HEK293T (cell line): ENCODE results near the gene SLC30A7.

Source experiments
- CTCF ChIA-PET: fragments of 350-600 bp; formaldehyde crosslinking; extraction: SDS; loops from one replicate; lab custom pipeline; 2021; ENCODE audit warnings: antibody characterized with exemption, inconsistent platforms; lab: Yijun Ruan, JAX
- POLR2A ChIA-PET: fragments of 350-600 bp; formaldehyde crosslinking; extraction: SDS; loops from one replicate; lab custom pipeline; 2020; ENCODE audit warnings: antibody characterized with exemption, inconsistent platforms; lab: Yijun Ruan, JAX
- DNase-seq: peaks from one replicate; pipeline ENCODE4 v3.0.0; 2012; ENCODE audit warnings: mixed read lengths; ENCODE audit errors: extremely low spot score
- ARNT ChIP-seq: fragments of 450-650 bp; IDR thresholded peaks from 2 replicates; pipeline ENCODE4 v1.6.1; 2017; ENCODE audit warnings: mild to moderate bottlenecking
- BHLHE40 ChIP-seq: fragments of 450-650 bp; IDR thresholded peaks from 2 replicates; pipeline ENCODE4 v1.6.1; 2016; ENCODE audit warnings: mild to moderate bottlenecking, moderate library complexity, borderline replicate concordance
- CTBP1 ChIP-seq: fragments of 450-650 bp; IDR thresholded peaks from 2 replicates; pipeline ENCODE4 v1.6.1; 2016; ENCODE audit warnings: borderline replicate concordance
- ELF4 ChIP-seq: fragments of 450-650 bp; IDR thresholded peaks from 2 replicates; pipeline ENCODE4 v1.6.1; 2017; ENCODE audit warnings: antibody characterized with exemption
- FOXA1 ChIP-seq: fragments of 450-650 bp; IDR thresholded peaks from 2 replicates; pipeline ENCODE4 v1.6.1; 2016; ENCODE audit warnings: mild to moderate bottlenecking
- FOXK2 ChIP-seq: fragments of 450-650 bp; IDR thresholded peaks from 2 replicates; pipeline ENCODE4 v1.6.1; 2016; ENCODE audit warnings: mild to moderate bottlenecking
- FOXM1 ChIP-seq: fragments of 450-650 bp; IDR thresholded peaks from 2 replicates; pipeline ENCODE4 v1.6.1; 2017; ENCODE audit warnings: mild to moderate bottlenecking, borderline replicate concordance
- HDGF ChIP-seq: fragments of 450-650 bp; IDR thresholded peaks from 2 replicates; pipeline ENCODE4 v1.6.1; 2017; ENCODE audit warnings: antibody characterized with exemption, borderline replicate concordance
- L3MBTL2 ChIP-seq: fragments of 450-650 bp; conservative IDR thresholded peaks from 2 replicates; pipeline ENCODE4 v1.6.1; 2016; ENCODE audit warnings: mild to moderate bottlenecking
- LEF1 ChIP-seq: fragments of 450-650 bp; IDR thresholded peaks from 2 replicates; pipeline ENCODE4 v1.6.1; 2017; ENCODE audit warnings: mild to moderate bottlenecking, borderline replicate concordance
- NFRKB ChIP-seq: fragments of 450-650 bp; IDR thresholded peaks from 2 replicates; pipeline ENCODE4 v1.6.1; 2016; ENCODE audit warnings: mild to moderate bottlenecking, moderate library complexity
- SP1 ChIP-seq: fragments of 450-650 bp; IDR thresholded peaks from 2 replicates; pipeline ENCODE4 v1.6.1; 2017
- SUZ12 ChIP-seq: fragments of 450-650 bp; IDR thresholded peaks from 2 replicates; pipeline ENCODE4 v1.6.1; 2016; ENCODE audit warnings: mild to moderate bottlenecking
- TARDBP ChIP-seq: fragments of 450-650 bp; IDR thresholded peaks from 2 replicates; pipeline ENCODE4 v1.6.1; 2016
- ZNF384 ChIP-seq: fragments of 450-650 bp; IDR thresholded peaks from 2 replicates; pipeline ENCODE4 v1.6.1; 2016
- TF ChIP-seq, protein P1 (sequence below): fragments of 450-650 bp; IDR thresholded peaks from 2 replicates; pipeline ENCODE4 v1.6.1; 2016

Gene SLC30A7

DNA sequence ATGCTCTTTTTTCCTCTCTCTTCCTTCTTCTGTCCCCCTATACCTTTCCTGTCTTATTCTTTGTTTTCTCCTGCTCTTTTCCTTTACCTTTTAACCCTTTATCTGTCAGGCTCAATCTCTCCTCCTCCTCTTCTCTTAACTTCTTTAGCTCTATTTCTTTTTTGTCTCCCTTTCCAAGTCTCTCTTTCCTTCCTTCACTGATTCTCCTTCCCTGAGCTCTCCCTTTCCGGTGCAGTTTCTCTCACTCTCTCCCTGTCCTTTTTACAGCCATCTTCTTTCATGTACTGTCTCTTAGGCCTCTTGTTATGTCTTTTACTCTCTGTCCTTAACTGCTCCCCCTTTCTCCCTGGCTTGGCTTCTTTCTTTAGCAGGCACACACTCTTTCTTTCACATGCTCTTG lies 12.0 kb downstream of the SLC30A7 start:
- no peak for DNase-seq
- TF ChIP-seq TARDBP, result no peak
- TF ChIP-seq FOXM1, result no peak
- ChIA-PET POLR2A (interaction anchor here (1.5 to 1.7 kb wide), 2 partner anchors 13 kb away, joined by 5 to 7 read pairs; partner anchors contain the start of gene EXTL2), CTCF (no interaction called here)

- DNase-seq, result no peak
- TF ChIP-seq NFRKB (no peak), ZNF384 (no peak), FOXM1 (no peak), SP1 (no peak), CTBP1 (no peak), FOXA1 (no peak), SUZ12 (no peak), TARDBP (no peak), FOXK2 (no peak), HDGF (no peak), ARNT (no peak), LEF1 (no peak)
- TF ChIP-seq, protein P1, sequence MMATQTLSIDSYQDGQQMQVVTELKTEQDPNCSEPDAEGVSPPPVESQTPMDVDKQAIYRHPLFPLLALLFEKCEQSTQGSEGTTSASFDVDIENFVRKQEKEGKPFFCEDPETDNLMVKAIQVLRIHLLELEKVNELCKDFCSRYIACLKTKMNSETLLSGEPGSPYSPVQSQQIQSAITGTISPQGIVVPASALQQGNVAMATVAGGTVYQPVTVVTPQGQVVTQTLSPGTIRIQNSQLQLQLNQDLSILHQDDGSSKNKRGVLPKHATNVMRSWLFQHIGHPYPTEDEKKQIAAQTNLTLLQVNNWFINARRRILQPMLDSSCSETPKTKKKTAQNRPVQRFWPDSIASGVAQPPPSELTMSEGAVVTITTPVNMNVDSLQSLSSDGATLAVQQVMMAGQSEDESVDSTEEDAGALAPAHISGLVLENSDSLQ, result no peak
- ChIA-PET CTCF (no interaction called here), POLR2A (interaction anchor here (1.7 kb wide), 1 partner anchor 14 kb away, joined by 7 read pairs; the partner anchor contains the start of gene EXTL2)
These were observed 13.1 kb downstream of the SLC30A7 start for GRCh38 chr1:100909018-100909417.

DNA sequence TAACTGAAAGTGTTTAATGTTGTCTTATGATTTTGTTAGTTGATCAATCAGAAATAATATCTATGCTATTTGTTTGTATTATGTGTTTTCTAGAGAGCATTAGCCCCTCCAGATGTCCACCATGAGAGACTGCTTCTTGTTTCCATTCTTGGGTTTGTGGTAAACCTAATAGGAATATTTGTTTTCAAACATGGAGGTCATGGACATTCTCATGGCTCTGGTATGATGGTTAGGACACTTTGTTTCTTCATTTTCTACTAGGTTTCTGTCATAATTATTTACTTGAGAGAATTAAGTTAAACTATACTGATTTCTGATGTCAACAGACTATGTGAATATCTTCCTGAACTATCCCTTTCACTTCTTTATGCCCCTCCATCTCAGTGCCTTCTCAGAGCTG lies 16.1 kb downstream of the SLC30A7 start:
- ChIA-PET CTCF (no interaction called here), POLR2A (no interaction called here)
- no peak for DNase-seq
- no peak for TF ChIP-seq SP1
- no peak for TF ChIP-seq SUZ12
- TF ChIP-seq HDGF, result no peak
- TF ChIP-seq TARDBP, result no peak
- no peak for TF ChIP-seq CTBP1
- TF ChIP-seq L3MBTL2, result no peak
- TF ChIP-seq FOXA1, result no peak
- no peak for TF ChIP-seq ARNT
- TF ChIP-seq LEF1, result no peak
- no peak for TF ChIP-seq ELF4
- no peak for TF ChIP-seq FOXM1
- no peak for TF ChIP-seq BHLHE40

GRCh38 chr1:100921110-100921706 lies 25.3 kb downstream of the SLC30A7 start:
- POLR2A ChIA-PET, result no interaction called here
- CTCF ChIA-PET, result interaction anchor here (0.6 to 1.3 kb wide), 2 partner anchors 331 to 367 kb away, joined by 3 to 5 read pairs; no protein-coding TSS in a partner anchor
- TF ChIP-seq NFRKB (no peak), ARNT (no peak), SP1 (no peak), SUZ12 (no peak), LEF1 (no peak), ZNF384 (no peak), HDGF (no peak), FOXK2 (no peak), L3MBTL2 (no peak), FOXM1 (no peak), CTBP1 (no peak), FOXA1 (no peak), BHLHE40 (no peak), ELF4 (no peak), TARDBP (no peak)
- TF ChIP-seq, protein P1, result no peak
- peak; percentile 33 for DNase-seq

DNA sequence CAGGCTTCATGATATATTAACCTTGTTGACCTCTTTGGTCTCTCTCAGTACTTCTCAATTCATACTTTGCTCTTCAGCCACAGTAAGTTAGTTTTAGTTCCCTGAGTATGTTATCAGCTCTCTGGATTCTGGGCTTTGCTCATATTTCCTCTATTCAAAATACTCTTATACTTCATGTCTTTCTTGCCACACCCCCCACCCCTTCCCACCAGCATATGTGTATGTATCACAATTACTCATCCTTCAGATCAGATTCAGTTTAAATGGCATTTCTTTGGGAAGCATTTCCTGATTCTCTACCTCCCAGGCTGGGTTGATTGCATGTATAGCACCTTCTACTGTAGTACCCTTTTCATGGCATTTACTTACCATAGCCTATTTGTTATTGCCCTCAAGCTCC lies 28.3 kb downstream of the SLC30A7 start:
- DNase-seq, result no peak
- POLR2A ChIA-PET, result no interaction called here
- no peak for TF ChIP-seq FOXK2
- no peak for TF ChIP-seq FOXA1
- TF ChIP-seq L3MBTL2, result no peak
- TF ChIP-seq NFRKB, result no peak
- TF ChIP-seq SP1, result no peak
- TF ChIP-seq ARNT, result no peak
- CTCF ChIA-PET, result no interaction called here

GRCh38 chr1:100924991-100925390 lies 29.1 kb downstream of the SLC30A7 start:
- TF ChIP-seq L3MBTL2 (no peak), FOXM1 (no peak), SUZ12 (no peak), TARDBP (no peak), HDGF (no peak), BHLHE40 (no peak), FOXK2 (no peak), NFRKB (no peak), ZNF384 (no peak), FOXA1 (no peak), LEF1 (no peak), CTBP1 (no peak), ARNT (no peak), ELF4 (no peak)
- TF ChIP-seq, protein P1, result no peak
- ChIA-PET CTCF (interaction anchor here (1.2 kb wide), 1 partner anchor 363 kb away, joined by 3 read pairs; no protein-coding TSS in a partner anchor), POLR2A (no interaction called here)
- DNase-seq, result no peak
